ENCODE data around the gene CLEC10A.
"Not testable (repeated sequence)": the region's sequence is repeated elsewhere in the genome, so short reads cannot be mapped to it uniquely, and the experiment has no call there.

CLEC10A gene

DNA sequence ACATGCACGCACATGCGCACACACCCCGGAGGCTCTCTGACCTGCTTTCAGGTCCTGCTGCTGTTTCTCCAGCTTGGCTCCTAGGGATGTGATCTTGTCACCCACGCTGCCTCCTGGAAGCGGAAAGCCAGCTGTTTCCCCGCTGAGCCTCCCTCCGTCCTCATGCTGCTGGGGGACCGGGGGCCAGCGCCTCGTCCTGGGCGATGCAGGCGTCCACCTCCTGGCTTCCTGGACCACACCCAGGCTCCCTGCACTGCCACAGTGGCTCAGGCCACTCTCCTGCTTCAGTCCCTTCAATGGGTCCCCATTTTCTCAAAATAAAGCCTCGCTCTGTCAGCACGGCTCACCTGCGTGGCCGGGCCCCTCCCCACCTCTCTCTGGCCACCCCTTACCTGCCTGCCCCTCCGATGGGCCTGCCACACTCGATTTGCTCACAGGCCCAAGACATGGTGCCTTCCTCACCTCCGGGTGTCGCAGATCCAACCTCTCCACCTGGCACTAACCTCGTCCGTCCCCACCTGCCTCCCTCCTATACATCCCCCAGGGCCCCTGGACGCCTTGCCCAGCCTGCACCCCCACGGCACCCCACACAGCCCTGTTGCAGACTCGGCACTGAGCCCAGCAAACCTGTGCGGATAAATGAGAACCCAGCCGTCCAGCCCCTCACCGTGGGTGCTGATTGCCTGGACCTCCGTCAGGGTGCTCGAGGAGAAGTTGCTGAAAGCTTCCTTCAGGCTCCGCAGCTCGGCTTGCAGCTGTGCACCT is 27.9 kb upstream of the CLEC10A start:
- DNase-seq: no peak

DNA sequence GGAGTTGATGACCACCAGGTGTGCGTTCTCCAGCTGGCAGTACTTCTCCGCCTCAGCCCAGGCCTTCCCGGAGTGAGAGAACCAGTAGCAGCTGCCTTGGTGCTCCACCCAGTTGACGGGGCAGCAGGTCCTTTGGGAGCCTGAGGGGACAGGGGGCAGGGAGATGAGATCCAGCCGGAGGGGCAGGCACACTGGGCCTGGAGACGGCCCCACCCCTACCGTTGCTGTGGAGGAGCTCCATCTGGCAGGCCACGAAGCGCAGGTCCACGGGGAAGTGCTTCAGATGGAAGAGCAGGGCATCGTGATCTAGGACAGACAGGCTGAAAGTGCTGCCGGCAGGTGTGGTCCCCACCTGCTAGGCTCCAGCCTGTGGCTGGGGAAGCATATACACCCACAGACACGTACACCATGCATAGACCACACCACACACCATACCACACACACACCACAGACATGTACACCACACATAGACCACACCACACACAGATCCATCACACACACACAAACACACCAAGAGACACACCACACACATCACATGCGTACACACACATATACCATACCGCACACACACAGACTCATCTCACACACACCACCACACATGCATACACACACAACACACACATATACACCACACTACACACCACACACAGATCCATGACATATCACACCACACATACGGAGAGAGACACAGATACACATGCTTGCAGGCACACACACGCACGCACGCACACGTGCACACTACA is 27.1 kb upstream of the CLEC10A start:
- DNase-seq: no peak

GRCh38 chr17:7102421-7102820 is 22.4 kb upstream of the CLEC10A start:
- no peak for DNase-seq

GRCh38 chr17:7101531-7101930 is 21.5 kb upstream of the CLEC10A start:
- no peak for DNase-seq

- DNase-seq: not testable (repeated sequence)
Observed at GRCh38 chr17:7100641-7101379, 20.8 kb upstream of the CLEC10A start.

DNA sequence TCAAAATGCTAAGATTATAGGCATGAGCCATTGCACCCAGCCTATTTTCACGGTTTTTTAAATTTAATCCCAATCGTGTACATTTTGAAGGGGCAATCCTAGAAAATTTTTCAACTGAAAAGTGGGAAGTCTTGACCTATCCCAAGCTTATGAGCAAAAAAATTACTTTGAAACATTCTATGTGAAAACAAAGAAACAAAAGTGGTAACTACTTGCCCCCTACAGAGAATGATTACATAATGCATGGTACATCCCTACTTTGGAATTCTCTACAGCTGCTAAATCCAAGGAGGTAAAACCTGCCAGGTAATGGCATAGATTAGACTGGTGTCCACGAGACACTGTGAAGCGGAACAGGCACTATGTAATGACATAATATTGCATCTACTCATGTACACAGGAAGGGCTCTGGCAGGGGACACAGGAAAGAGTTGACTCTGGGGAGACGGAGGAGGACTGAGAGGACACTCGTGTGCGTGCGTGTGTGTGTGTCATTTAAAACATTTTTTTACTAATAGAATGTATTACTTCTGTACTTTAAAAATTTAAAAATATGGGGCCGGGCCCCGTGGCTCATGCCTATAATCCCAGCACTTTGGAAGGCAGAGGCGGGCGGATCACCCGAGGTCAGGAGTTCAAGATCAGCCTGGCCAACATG is 18.9 kb upstream of the CLEC10A start:
- no peak for DNase-seq

- DNase-seq: no peak
Observed at GRCh38 chr17:7097940-7098339, 17.9 kb upstream of the CLEC10A start.

GRCh38 chr17:7095625-7096024 is 15.6 kb upstream of the CLEC10A start:
- DNase-seq: no peak

GRCh38 chr17:7094652-7095019 is 14.6 kb upstream of the CLEC10A start:
- DNase-seq: no peak

- DNase-seq: peak in 2 of 5 experiments; percentile 16 to 23
Observed at GRCh38 chr17:7091311-7092005, 11.4 kb upstream of the CLEC10A start.

- DNase-seq: not testable (repeated sequence)
Observed at GRCh38 chr17:7089570-7089969, 9.5 kb upstream of the CLEC10A start.

- DNase-seq: not testable (repeated sequence)
Observed at GRCh38 chr17:7088442-7088841, 8.4 kb upstream of the CLEC10A start.

DNA sequence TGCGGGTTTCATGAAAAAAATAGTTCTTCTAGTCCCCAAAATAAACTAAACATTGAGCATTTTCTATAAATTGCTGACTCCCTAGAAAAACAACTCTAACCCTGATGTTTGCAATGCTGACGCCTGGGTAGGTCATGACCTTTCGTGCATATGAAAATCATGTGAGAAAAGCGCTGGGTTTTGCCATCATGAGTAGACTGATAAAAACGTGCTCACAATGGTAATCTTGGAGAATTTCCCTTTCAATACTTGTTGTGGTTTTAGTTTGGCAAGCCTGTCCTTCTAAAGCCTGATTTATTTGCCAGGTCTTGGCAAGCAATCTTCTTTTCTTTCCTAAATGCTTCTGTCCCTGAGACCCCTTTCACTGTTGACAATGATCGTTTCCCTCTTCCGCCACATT is 4.0 kb upstream of the CLEC10A start:
- no peak for DNase-seq

DNA sequence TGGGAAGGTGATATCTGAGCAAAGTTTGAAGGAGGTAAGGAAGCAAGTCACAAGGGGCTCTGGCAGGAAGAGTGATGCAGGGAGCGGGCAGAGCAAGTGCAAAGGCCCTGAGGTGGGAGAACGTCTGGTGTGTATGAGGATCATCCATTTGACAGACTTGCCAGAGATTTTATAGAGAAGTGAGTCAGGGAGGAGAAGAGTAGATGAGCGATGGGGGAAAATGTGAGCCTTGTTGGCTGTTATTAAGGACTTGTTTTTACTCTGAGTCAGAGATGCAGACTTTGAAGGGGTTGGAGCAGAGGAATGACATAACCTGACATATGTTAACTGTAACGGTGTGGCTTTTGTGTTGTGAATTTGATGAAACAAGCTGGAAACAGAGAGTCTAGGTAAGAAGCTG is 3.5 kb upstream of the CLEC10A start:
- DNase-seq: no peak

DNA sequence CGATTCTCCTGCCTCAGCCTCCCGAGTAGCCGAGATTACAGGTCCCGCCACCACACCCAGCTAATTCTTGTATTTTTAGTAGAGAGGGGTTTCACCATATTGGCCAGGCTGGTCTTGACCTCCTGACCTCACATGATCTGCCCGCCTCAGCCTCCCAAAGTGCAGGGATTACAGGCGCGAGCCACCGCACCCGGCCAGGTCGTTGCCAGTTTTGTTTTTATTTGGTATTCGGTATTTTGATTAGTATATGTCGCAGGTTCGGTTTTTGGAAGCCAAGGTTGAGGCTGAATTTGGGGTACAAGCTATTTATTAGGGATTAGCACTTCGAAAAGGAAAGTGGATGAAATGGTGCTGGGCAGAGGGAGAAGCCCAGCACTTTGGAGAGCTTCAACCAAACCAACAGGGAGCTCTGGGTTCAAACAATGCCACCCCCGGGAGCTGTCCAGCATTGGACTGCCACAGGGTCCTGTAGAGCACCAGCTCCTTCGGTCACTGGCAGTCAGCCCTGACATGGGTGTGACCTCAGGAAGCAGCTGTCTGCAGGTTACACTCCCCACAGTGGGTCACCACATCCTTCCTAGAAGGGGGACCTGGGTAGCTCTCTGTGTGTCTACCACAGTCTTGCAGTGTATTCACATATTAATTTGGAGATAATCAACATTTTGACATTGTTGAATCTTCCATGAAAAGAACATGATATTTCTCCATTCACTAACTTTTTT is 1.5 kb upstream of the CLEC10A start:
- DNase-seq: peak in 2 of 5 experiments; percentile 46 to 61

- DNase-seq: no peak
Observed at GRCh38 chr17:7080456-7081041, 498 bp upstream of the CLEC10A start.

GRCh38 chr17:7078711-7079110 is 1.3 kb downstream of the CLEC10A start:
- no peak for DNase-seq

GRCh38 chr17:7077911-7078546 is 2.0 kb downstream of the CLEC10A start:
- DNase-seq: no peak

DNA sequence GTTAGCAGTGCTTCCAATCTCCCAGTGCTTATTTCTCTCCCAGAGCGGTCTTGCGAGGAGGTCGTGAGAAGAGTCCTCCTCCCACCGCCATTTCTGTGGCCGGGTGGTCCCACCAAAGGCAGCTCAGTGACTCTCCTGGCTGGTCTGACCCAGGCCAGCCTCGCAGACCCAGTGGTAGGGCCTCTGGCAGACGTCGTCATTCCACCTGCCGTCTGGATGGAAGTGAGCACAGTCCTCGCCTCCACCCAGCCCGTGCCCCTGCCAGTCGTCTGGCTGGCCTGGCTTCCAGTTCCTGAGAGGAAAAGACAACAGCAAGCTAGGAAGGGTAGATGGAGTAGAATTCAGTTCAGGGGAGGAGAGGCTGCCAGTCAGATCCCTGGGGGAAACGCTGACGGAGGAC is 5.1 kb downstream of the CLEC10A start:
- DNase-seq: no peak

DNA sequence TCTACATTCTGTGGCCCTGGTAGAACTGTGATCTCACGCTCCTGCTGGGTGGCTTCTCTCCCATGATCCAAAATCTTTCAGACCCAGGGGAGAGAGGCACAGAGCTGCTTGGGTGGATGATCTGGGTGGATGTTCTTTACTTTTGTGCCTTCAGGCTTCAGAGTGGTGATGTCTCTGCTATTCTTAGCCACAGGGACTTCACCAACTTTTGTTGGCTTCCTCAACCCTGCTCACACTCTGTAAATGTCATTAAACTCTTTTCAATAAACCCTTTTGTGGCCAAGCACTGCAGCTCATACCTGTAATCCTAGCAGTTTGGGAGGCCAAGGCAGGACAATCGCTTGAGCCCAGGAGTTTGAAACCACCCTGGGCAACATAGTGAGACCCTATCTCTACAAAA is 7.6 kb downstream of the CLEC10A start:
- DNase-seq: no peak

DNA sequence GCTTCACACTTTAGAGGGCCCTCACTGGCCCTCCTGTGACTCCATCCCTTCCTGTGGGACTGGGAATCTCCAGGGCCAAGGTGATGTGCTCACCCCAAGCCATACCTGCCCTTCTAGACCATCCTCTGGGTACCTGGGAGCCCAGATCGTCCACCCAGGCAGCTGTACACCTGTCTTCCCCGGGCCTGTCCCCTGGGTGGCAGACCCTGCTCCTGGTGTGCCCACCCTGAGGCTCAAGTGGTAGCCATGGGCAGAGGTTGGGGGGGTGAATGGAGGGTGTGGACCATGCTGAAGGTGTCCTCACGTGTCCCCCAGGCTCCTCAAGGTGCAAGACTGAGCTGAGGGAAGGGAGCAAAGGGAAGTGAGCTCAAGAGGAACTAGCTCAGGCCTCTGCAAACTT is 9.3 kb downstream of the CLEC10A start:
- no peak for DNase-seq
